Epidermal melanocyte (primary cell): Measurements from ENCODE around the gene PTTG1IP2.
A peak's percentile ranks its signal among the peaks of the same experiment; 100 is the strongest.
"Not testable (repeated sequence)": the region's sequence is repeated elsewhere in the genome, so short reads cannot be mapped to it uniquely, and the experiment has no call there.

Source experiments
- DNase-seq: peaks from one replicate; pipeline ENCODE4 v3.0.0; 2011; ENCODE audit warnings: low spot score; ENCODE audit not compliant: insufficient read length

The PTTG1IP2 gene

GRCh38 chr7:90469554-90469953 is at the start of gene PTTG1IP2:
Gene PTTG1IP2 (plus strand): TSS chr7:90469639. CDS start chr7:90469787, 148 bp downstream.
- no peak for DNase-seq

GRCh38 chr7:90421651-90422050 is 47.8 kb upstream of the PTTG1IP2 start:
- no peak for DNase-seq

GRCh38 chr7:90424720-90425119 is 44.7 kb upstream of the PTTG1IP2 start:
- no peak for DNase-seq

- no peak for DNase-seq
Observed at GRCh38 chr7:90425376-90425775, 44.1 kb upstream of the PTTG1IP2 start.

GRCh38 chr7:90430614-90431460 is 38.6 kb upstream of the PTTG1IP2 start:
- no peak for DNase-seq

- DNase-seq: no peak
Observed at GRCh38 chr7:90432752-90433151, 36.7 kb upstream of the PTTG1IP2 start.

GRCh38 chr7:90433221-90433620 is 36.2 kb upstream of the PTTG1IP2 start:
- no peak for DNase-seq

- DNase-seq: no peak
Observed at GRCh38 chr7:90445633-90446032, 23.8 kb upstream of the PTTG1IP2 start.

- no peak for DNase-seq
Observed at GRCh38 chr7:90446137-90446899, 23.1 kb upstream of the PTTG1IP2 start.

GRCh38 chr7:90453259-90453891 is 16.1 kb upstream of the PTTG1IP2 start:
- no peak for DNase-seq

GRCh38 chr7:90453931-90454330 is 15.5 kb upstream of the PTTG1IP2 start:
- no peak for DNase-seq

- DNase-seq: peak; percentile 54
Observed at GRCh38 chr7:90455163-90456030, 14.0 kb upstream of the PTTG1IP2 start.

- no peak for DNase-seq
Observed at GRCh38 chr7:90458104-90458503, 11.3 kb upstream of the PTTG1IP2 start.

GRCh38 chr7:90459888-90460287 is 9.6 kb upstream of the PTTG1IP2 start:
- DNase-seq: no peak

GRCh38 chr7:90461219-90461618 is 8.2 kb upstream of the PTTG1IP2 start:
- no peak for DNase-seq

- not testable (repeated sequence) for DNase-seq
Observed at GRCh38 chr7:90463151-90463628, 6.2 kb upstream of the PTTG1IP2 start.

- DNase-seq: no peak
Observed at GRCh38 chr7:90465816-90466215, 3.6 kb upstream of the PTTG1IP2 start.

GRCh38 chr7:90472805-90473540 is 3.5 kb downstream of the PTTG1IP2 start:
- DNase-seq: no peak

- no peak for DNase-seq
Observed at GRCh38 chr7:90473814-90474213, 4.4 kb downstream of the PTTG1IP2 start.
